Islet of Langerhans (tissue), 1 donor: ENCODE results near the gene RPUSD3.
"Not testable (repeated sequence)": the region's sequence is repeated elsewhere in the genome, so short reads cannot be mapped to it uniquely, and the experiment has no call there.

Source experiments
- FAIRE-seq: peaks from one replicate; lab custom pipeline; 2011; peaks lifted over from hg19 to GRCh38; lab: Jason Lieb, UNC

The RPUSD3 gene

DNA sequence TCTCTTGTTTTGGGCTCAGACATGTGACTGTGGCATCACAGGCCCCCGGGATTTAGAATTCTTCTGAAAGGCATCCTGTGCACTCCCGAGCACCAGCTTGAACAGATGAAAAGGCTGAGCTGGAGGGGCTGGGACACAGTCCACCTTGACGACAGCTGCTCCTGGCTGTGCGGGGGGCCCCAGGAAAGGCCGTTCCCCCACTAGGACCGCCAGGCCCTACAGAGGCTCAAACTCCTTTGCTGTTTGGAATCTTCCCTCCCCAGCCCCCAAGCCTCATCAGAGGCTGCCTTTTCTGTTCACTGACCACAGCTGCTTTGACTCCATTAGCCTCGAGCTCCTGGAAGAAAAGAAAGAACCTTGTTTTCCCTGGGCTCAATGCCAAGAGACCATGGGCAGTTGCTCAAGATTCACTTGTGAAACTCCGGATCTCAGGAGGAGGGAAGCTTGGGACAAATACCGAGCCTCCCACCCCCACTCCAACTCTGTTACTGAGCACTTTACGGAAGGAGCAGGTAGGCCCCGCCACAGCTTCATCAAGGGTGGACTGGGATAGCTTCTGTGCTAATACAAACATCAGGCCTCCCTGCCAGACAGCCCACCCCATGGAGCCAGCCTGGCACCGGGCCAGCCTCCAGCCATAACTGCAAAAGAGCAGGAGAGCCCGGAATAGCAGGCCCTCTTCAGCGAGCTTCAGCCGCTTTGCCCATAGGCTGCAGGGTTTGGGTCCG, 20.6 kb upstream of the RPUSD3 start:
- FAIRE-seq = no peak

DNA sequence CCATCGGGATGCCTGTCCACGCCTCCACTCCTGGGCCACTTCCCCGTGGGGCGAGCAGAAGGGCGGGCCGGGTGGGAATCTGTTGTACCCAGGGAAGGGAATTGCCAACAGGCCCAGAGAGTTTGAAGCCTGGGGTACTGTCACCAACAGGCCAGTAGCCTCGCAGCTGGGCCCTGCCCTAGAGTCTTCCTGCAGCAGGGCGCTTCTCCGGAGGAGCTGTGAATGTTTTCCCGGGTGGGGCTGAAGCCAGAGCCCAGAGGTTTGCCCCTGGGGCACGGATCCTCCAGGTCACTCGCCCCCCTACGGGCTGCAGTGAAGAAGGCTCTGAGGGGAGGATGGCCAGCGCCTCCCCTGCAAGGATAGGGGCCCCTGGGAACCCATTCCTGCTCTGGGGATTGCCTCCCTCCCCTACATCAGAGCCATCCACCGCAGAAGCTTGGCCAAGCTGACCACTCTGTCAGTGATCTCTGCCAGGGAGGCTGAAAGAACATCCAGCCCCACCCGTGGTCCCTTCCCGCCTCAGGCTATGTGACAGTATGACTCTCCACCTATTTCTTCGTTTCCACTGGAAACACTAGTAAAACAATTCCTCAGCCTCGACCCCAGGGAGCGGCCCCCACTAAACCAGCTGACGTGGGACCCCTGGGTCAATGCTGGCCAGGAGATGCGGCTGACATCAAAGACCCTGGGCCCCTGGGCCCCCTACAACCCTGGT, 19.4 kb upstream of the RPUSD3 start:
- FAIRE-seq = no peak

DNA sequence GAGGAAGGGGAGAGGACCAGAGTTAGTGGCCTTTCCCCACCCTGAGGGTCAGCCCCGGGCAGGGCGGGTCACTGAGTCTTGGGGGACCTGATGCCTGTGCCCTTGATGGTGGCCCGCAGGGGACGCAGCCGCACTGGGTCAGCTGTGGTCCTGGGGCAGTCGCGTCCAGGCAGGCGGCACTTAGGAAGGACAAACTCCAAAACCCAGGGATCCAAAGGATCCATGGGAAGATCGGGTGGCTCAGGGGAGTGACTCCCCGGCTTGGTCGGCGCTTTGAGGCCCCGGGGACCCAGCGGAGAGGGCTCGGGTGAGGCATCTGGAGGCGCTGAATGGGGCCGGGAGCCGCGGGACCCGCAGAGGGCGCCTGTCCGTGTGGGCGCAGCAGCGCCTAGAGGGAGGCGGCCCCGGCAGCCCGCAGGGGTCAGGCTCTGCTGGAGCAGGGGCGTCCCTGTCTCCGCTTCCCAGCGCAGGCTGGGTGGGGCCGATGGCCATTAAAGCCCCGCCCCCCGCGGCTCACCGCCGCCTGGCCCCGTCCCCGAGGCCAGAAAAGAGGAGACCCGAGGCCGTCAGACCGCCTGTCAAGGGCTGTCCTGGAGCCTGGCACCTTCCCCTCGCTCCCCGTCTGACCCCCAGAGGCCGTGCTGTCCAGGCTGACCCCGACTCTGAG, 18.7 kb upstream of the RPUSD3 start:
- FAIRE-seq = no peak

- no peak for FAIRE-seq
These were observed 17.9 kb upstream of the RPUSD3 start for GRCh38 chr3:9861626-9862130.

GRCh38 chr3:9861201-9861600, 17.4 kb upstream of the RPUSD3 start:
- FAIRE-seq = no peak

- FAIRE-seq = no peak
These were observed 15.8 kb upstream of the RPUSD3 start for GRCh38 chr3:9859530-9860025.

DNA sequence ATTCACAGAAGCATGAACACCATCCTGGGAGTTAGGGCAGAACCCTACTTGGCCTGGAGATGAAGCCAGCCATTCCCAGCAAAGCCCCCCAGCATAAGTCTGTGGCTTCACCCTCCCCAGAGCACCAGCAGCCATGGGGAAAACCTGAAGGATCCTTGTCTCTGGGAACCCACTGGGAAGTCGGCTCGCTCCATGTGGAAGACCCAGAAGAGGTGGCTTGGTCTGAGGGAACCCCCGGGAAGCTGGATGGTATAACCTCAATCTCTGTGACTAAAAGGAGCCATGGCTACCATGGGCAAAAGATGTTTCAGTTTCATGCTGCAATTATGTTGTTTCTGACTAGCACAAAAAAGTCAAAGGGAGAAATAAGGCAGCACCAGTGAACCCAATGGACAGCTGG, 11.8 kb upstream of the RPUSD3 start:
- FAIRE-seq = no peak

- not testable (repeated sequence) for FAIRE-seq
These were observed 10.6 kb upstream of the RPUSD3 start for GRCh38 chr3:9854291-9854940.

- FAIRE-seq = no peak
These were observed 8.7 kb upstream of the RPUSD3 start for GRCh38 chr3:9852528-9852927.

GRCh38 chr3:9851926-9852325, 8.1 kb upstream of the RPUSD3 start:
- FAIRE-seq = not testable (repeated sequence)

DNA sequence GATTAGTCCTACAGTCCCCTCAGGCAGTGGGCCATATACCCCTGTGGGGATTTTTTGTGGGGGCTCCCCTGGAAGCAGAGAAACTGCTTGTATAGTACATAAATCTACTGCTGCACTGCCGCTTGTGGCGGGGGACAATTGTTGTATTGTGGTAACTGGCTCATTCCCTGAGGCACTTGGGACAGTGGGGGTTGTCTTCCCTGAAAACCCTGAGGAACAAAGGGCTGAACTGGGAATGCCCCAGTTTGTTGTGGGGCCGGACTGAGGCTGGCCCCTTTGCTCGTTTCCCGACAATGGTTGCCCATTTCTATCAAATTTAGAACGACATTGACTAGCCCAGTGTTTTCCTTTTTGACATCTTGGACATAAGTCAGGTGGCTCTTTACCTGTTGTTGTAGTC, 7.6 kb upstream of the RPUSD3 start:
- FAIRE-seq = not testable (repeated sequence)

DNA sequence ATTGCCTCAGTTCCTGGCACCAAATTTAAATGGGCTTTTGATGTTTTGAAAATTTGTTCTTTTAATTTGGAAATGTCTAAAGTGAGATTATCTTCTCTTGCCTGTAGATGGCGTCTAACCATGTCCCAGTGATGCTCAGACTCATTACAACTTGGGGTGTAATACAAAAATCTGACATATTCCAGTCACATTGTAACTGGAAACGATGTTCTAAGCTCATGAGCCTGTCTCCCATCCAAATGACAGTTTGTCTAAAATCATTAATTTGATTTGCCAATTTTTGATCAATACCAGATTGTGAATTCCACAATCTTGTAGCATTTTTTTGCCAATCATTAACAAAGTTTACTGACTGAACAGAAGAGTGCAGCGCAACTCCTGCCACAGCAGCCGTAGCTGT, 5.1 kb upstream of the RPUSD3 start:
- not testable (repeated sequence) for FAIRE-seq

GRCh38 chr3:9847870-9848269, 4.1 kb upstream of the RPUSD3 start:
- FAIRE-seq = not testable (repeated sequence)

DNA sequence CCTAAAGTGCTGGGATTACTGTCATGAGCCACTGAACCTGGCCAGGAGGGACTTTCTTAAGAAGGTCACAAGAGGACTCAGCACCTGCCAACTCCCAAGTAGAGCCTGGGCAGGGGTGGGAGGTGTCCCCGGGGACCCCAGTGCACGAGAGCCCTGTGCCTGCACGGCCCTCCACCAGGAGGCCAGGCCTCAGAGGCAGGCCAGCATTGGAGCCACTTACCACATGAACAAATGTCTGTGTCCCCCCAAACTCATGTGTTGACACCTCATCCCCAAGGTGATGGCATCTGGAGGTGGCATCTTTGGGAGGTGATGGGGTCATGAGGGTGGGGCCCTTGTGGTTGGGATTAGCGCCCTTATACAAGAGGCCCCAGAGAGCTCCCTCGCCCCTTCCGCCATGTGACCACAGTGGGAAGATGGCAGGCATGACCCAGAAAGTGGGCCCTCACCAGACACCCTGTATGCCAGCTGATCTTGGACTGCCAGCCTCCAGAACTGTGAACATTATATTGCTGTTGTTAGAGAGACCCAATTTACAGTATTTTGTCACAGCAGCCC, 3.2 kb upstream of the RPUSD3 start:
- no peak for FAIRE-seq

- no peak for FAIRE-seq
These were observed 2.4 kb upstream of the RPUSD3 start for GRCh38 chr3:9846231-9846630.

DNA sequence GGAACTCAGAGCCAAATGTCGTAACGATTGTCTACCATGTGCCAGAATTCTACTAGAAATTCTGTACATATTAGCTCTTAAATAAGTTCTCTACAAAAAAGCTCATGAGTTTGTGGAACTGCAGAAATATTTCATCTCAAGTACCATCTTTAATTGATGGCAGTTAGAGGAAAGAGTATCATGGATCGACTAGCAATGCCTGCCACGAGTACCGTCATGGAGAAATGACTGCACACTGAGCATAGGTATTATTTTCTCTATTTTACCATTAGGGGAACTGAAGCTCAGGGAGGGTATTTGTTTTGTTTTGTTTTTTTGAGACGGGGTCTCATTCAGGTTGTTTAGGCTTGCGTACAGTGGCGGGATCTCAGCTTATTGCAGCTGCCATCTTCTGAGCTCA, 2.8 kb downstream of the RPUSD3 start:
- no peak for FAIRE-seq

DNA sequence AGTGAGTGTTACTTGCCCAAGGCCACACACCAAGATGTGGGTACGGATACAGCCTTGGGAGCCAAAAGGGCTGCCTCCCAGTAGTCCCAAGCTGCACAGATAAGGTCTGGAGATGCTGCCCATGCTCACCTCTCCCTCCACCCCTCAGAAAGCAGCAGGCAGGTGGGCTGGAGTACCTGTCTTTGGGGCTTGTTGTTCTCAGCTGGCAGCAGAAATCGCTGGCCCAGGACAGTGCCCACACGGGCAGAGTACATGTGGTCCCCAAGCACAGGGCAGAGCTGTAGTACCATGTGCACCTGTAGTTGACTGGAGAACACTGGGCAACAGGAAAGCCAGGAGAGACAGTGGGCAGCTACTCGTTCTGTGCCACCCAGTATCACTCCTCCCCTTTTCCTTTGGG, 5.0 kb downstream of the RPUSD3 start:
- FAIRE-seq = no peak

DNA sequence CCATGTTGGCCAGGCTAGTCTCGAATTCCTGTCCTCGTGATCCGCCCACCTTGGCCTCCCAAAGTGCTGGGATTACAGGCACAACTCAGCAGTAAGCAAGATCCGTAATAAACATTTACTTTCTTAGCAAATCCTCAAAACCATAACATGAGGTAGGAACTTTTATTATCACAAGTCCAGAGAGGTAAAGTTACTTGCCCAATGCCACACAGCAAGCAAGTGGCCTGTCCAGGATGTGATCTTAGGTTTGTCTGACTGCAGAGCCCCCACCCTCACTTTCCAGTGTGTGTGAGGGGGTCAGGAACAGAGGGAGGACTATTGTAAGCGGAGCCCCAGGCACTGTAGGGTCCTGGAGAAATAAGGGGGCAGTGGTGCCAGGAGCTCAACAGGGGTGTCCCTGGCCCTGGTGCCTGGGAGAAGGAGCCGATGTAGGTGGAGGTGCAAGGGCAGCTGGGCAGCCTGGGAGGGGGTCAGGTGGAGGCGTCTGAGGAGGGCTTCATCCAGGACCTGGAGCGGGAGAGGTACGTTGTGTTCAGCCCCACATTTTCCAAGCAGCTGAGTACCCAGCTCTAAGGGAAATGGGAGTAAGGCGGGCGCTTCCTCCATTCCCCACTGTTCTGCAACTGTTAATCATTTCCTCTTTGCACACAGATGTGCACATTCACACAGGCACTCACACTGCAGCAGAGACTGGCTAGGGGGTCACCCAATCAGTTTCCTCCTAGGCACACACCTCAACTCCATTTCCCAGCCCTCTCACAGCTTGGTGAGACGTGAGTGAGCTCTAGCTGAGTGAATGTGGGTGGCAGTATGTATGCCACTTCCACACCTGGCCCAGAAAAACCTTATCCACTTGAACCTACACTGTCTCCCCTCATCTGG, 5.9 kb downstream of the RPUSD3 start:
- FAIRE-seq = no peak

DNA sequence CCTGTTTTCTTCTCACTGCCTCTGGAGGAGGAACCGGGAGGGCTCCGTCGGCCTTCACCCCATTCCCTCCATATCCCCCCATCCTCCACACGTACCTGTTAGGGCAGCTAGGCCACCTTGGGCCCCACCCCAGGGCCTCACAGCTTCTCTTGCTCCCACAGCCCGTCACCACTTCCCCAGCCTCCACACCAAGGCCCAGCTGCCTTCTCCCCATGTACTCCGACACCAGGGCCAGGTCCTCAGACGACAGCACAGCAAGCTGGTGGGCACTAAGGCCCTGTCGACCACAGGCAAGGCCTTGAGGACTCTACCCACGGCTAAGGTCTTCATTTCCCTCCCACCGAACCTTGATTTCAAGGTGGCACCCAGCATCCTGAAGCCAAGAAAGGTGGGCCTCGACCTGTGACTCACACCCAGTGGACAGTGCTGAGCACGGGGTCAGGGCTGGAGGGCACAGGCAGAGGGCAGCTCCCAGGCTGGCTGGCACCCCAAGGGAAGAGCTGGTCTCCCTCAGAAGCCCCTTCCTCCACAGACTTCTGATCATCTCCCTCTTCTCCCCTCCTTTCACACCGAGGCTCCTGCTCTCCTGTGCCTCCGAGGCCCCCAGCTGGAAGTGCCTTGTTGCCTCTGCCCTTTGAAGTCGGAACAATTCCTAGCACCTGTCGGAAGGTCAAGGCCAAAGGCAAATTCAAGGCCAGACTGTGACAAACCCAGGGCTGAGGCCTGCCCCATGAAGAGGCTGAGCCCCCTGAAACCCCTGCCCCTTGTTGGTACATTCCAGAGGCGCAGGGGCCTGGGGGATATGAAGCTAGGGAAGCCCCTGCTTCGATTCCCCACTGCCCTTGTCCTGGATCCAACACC, 9.1 kb downstream of the RPUSD3 start:
- FAIRE-seq = no peak

DNA sequence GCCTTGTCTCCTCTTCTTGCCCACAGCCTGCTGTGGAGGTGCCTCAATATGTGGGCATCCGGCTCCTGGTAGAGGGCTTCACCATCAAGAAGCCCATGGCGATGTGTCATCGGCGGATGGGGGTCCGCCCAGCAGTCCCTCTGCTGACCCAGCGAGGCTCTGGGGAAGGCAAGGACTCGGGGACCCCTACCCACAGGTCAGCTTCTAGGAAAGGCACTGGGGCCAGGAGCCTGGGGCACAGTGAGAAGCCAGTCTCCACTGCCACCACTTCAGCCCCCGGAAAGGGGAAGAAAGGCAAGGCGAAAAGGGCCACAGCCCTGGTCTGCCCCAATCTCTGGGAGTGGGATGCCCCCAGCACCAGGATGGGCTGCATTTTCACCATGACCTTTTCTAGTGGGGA, 10.7 kb downstream of the RPUSD3 start:
- no peak for FAIRE-seq
